Smooth muscle cell of the pulmonary artery (primary cell): Measurements from ENCODE around the gene KATNB1. TPM values are rescaled to one million over a fixed set of nuclear protein-coding genes. Genes with fewer than 3 reads are reported as not detected.

Source experiments
- total RNA-seq: library from RNA; depleted of rRNA; stranded (reverse); fragments of >200 nt; gene quantifications from 2 replicates; pipeline ENCODE4 v1.2.3, GENCODE V29; 2014

Gene KATNB1
- 24.4 and 33.0 TPM in 2 replicates for total RNA-seq

GRCh38 chr16:57735755-57736418, at the start of gene KATNB1:
Gene KATNB1 (plus strand): TSS chr16:57735770. CDS start chr16:57737244, 1,474 bp downstream.

GRCh38 chr16:57694725-57695679, 40.6 kb upstream of the KATNB1 start, which contains the start of gene DRC7:
Gene DRC7 (plus strand): TSS chr16:57694806. CDS start chr16:57697950, 3,144 bp downstream.

GRCh38 chr16:57802341-57803133, 67.0 kb downstream of the KATNB1 start, which contains the start of gene KIFC3:
Gene KIFC3 (minus strand): TSS chr16:57802491. CDS start chr16:57798243, 4,248 bp downstream.

Other genes with a start within 250 kb of the KATNB1 start
- gene DOK4, start 249.3 kb upstream of the KATNB1 start, total RNA-seq, result 48.0 and 50.5 TPM in 2 replicates
- gene CCDC102A, start 199.2 kb upstream of the KATNB1 start, total RNA-seq, result 16.3 and 19.3 TPM in 2 replicates
- not detected in 2 replicates for gene ADGRG5, start 193.1 kb upstream of the KATNB1 start, total RNA-seq
- gene ADGRG1, start 107.1 kb upstream of the KATNB1 start, total RNA-seq, result 2.2 and 5.9 TPM in 2 replicates
- gene ADGRG3, start 67.5 kb upstream of the KATNB1 start, total RNA-seq, result not detected in 2 replicates
- 0.07 and 0.13 TPM in 2 replicates for gene DRC7, start 41.0 kb upstream of the KATNB1 start, total RNA-seq
- gene KIFC3, start 66.7 kb downstream of the KATNB1 start, total RNA-seq, result 41.1 and 93.1 TPM in 2 replicates
- not detected in 2 replicates for gene CNGB1, start 235.4 kb downstream of the KATNB1 start, total RNA-seq